ENCODE data around the gene P2RX2.

P2RX2 gene

DNA sequence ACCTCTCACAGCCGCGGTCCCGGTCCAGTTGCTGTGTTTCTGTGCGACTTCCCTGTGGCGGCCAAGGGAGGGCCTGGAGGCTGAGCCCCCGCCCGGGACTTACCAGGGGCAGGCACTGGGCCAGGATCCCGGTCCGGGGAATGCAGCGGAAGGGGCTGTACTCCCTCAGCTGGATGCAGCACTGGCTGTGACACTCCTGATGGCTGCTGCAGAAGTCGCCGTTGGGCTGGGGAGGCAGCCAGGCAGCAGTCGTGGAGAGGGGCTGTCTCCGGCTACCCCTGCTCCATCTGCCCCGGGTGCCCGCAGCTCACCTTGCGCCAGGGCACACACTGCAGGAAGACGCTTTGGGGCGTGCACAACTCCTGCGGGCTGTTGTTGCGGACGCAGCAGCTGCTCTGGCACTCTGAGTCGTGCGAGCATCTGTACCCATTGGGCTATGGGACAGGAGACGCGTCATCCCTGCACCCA, 14.4 kb upstream of the P2RX2 start:
- no peak for DNase-seq

DNA sequence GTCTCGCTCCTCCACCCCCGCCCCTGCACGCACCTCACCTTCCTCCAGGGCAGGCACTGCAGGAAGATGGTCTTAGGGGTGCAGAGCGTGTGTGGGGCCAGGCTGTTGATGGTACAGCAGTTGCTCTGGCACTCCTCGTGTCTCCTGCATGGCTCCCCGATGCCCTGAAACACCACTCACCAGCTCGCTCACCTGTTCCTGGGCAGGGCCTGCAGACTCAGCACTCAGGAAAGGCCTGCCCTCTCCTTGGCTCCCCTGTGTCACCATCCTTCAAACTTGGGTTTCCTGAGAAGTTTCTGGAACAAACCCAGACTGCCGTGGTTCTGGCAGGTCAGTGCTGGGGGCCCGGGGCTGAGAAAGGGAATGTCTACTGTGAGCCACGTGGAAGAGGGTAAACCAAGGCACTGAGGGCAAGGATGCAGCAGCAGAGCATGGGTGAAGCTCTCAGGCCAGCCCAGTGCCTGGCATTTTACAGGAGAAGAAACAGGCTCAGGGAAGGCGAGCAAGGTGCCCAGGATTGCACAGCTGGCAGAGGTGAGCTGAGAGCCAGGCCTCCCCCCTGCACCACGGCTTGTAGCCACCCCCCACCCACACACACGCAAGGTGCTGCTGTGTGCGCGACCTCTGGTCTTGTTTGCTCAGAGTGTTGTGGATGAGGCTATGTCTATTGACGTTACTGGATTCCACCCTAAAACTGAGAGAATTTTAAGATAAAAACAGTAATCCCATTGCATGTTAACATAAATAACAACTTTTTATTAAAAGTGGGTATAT, 13.7 kb upstream of the P2RX2 start:
- no peak for DNase-seq

- no peak for DNase-seq
Measured at GRCh38 chr12:132605892-132606291, 12.7 kb upstream of the P2RX2 start.

DNA sequence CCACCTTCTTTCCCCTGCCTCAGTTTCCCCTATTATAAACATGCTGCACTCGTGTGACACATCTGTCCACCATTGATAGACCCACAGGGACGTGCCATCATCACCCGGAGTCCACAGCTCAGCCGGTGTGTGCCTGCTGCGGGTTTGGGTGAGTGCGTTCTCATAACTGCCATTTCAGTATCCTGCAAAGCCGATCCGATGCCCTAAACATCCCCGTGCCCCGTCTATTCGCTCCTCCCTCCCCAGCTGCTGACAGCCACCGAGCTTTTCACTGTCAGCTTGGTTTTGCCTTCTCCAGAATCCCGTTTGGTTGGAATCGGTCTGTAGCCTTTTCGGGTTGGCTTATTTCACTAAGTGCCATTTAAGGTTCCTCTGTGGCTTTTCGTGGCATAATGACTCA, 12.1 kb upstream of the P2RX2 start:
- peak; percentile 36 for DNase-seq

DNA sequence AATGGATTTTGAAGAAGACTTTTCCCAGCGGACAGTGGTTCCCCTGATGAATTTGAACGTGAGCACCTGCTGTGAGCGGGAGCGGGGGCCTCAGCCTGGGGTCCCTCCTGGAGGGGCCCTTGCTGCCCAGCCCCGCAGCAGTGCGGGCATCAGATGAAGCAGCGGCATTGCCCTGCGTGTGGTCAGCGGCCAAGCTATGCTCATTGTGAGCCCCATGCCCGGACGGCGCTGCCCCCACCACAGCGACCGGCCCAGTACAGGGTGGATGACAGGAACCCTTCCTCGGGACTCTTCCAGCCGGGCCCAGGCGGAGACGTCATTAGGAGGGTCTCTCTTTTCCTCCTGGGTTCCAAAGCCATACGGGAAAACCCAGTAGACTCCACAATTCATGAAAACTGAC, 11.6 kb upstream of the P2RX2 start:
- no peak for DNase-seq

- no peak for DNase-seq
Measured at GRCh38 chr12:132608231-132609171, 10.1 kb upstream of the P2RX2 start.

DNA sequence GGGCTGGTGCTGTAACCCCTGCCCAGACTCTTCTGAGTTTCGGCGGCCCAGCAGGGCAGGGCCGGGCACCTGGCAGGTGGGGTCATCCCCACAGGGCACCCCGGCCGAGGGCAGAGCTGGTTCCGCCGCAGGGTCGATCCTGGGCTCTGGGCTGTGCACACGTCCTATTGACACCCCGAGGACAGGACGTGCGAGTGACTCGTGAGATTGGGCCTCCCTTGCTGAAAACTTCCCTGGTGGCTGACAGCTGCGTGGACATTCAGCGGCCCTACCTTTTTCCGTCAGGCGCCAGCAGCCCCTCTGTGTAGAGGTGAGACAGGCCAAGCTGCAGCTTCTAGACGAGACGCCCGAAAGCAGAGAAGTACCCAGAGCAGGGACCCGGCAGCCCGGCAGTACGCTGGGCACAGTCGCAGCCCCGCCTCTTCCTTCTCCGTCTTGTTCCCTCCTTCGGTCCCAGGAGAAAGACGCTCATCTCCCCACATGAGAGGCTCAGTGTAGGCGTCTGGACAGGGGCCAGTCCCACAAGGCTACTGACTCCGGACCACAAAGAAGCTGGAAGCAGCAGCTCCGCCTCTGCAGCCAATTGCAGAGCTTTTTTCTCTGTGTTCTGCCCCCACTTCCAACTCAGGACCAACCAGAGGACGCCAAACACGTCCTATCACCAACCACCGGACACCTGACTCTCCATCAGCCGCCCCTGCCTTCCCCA, 8.4 kb upstream of the P2RX2 start, which contains the start of gene LRCOL1:
Gene LRCOL1, minus strand, starts transcription at position 532 of the 709 bp plus-strand sequence. CDS start 4,331 bp downstream, outside the sequence.
- no peak for DNase-seq

DNA sequence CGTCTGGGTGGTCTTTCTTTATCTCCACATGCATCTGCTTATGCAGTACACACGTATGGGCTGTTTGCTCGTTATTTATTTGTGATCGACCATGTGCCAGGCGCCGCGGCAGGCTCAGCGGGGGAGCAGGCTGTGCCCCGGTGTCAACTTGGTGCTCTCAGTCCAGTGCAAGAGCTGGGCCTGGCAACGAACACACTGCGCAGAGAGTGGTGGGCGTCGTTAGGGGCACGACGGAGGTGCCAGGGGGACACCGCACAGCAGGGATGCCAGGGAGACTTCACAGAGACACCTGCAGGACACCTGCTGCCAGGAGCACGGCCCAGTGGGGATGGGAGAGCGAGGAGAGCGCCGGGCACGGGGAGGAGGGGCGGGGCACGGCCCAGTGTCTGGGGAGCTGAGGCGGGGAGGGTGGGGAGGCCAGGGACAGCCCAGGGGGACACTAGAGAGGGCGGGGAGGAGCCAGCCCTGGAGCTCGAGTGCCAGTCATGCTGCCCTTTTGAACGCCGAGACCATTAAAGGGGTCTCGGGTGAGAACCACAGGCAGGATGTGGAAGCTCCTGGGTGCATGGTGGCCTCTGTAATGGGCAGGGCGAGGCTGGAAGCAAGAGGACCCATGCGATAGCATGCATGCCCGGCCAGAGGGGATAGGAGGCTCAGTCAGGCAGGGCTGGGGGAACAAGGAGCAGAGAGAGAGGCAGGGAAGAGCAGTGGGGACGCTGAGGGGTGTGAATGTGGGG, 7.5 kb upstream of the P2RX2 start:
- DNase-seq = no peak

DNA sequence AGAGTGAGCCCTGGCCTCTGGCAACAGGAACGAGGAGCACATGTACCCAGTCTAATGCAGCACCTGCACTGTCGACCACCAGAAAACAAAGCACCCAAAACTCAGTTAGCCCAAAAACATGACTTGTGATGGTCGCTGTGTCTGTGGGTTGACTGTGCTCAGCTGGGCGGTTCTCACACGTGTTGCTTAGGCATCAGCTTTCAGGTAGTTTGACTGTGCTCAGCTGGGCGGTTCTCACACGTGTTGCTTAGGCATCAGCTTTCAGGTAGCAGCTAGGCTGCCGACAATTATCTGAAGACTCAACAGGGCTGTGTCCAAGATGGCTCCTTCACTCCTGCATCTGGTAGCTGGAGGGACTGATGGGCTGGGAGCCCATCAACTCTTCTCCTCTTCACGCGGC, 7.0 kb upstream of the P2RX2 start:
- DNase-seq = no peak

- no peak for DNase-seq
Measured at GRCh38 chr12:132614029-132614428, 4.5 kb upstream of the P2RX2 start.

DNA sequence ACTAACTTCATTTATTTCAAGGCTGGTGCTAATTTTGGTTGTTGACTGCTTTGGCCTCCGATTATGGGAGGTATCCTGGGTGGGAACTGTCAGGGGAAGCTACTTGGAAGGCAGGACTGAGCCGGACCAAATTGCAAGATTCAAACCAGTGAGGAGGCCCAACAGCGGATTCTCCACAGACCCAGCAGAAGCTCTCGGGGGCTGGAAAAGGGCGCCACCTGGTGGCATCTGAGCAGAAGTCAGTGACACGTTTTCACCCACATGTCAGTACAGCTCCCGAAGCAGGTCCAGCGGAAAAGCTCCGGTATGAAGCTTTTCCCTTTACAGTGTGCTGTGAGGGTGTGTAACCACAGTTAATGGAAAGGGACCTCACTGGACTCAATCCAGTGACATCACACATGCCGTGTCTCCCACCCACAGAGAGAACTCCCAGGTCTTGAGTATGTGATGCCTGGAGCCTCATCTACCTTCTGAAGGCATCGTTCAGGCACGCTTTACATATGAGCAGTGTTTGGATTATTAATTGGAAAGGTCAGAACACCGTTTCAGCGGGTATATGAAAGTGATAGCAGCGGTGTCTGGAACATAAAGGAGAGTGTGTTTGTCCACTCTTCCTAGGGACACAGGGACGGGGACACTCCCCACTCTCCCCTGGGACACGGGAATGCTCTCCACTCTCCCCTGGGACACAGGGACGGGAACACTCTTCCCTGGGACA, 3.6 kb upstream of the P2RX2 start:
- peak; percentile 76 for DNase-seq

GRCh38 chr12:132615579-132616038, 3.0 kb upstream of the P2RX2 start:
- DNase-seq = no peak

DNA sequence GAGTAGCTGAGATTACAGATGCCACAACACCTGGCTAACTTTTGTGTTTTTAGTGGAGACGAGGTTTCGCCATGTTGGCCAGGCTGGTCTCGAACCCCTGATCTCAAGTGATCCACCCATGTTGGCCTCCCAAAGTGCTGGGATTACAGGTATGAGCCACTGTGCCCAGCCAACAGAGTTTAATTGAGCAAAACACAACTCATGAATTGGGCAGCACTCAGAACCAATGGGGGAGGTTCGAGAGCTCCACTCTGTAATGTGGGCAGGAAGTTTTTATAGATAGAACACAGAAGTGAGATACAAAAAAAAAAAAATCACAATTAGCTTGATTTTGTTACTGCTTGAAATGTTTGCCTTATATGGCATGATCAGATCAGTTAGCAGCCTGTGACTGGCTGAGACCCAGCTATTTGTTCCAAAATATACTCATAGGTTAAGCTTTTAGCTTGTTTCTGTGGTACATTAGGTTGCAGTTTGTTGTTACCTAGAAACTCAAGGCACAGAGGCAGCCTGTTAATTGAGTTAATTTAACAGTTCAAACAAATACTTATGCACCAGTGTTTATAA, 1.4 kb upstream of the P2RX2 start:
- no peak for DNase-seq

GRCh38 chr12:132617822-132618682, 524 bp upstream of the P2RX2 start:
- no peak for DNase-seq

GRCh38 chr12:132619071-132619385, 452 bp downstream of the P2RX2 start:
- no peak for DNase-seq

- no peak for DNase-seq
Measured at GRCh38 chr12:132619386-132620112, 973 bp downstream of the P2RX2 start.

DNA sequence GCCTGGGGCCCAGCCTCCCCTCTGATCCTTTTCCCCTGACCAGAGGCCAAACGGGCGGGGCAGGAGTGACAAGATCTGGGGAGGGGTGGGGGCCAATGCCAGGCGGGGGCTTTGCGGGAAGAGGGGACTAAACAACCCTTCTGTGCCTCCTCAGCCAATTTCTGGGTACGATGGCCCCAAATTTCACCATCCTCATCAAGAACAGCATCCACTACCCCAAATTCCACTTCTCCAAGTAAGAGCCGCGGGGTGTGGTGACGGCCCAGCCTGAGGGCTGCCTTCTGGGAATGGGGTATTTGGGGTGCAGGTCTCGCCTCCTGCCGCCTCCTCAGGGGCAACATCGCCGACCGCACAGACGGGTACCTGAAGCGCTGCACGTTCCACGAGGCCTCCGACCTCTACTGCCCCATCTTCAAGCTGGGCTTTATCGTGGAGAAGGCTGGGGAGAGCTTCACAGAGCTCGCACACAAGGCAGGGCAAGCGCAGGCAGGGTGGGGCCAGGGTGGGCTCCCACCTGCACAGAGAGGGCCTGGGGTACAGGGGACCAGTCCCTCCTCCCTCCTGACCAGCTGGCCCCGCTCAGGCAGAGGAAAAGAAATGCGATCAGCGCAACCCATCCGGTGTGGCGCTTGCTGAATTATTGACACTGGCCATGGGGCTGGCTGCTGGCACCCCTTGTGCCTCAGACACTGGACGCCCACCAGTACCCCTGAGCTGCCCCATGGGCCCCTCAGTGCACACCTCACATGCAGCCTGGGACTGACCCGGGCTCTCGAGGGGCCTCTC, 1.7 kb downstream of the P2RX2 start:
- DNase-seq = no peak

DNA sequence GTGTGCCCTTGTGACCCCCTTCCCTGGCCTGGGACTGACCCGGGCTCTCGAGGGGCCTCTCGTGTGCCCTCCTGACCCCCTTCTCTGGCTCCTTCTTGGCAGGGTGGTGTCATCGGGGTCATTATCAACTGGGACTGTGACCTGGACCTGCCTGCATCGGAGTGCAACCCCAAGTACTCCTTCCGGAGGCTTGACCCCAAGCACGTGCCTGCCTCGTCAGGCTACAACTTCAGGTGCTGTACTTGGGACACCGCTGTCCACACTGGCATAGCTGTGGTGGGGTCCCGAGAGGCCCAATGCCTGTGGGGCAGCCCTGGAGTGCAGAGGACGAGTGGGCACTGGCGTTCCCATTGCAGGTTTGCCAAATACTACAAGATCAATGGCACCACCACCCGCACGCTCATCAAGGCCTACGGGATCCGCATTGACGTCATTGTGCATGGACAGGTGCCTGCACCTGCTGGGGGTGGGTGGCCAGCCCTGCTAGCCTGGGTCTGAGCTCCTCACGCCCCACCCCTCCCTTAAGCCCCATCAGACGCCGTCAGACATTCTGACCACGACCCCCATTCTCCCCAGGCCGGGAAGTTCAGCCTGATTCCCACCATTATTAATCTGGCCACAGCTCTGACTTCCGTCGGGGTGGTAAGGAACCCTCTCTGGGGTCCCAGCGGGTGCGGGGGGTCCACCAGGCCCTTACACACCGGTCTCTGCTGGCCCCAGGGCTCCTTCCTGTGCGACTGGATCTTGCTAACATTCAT, 2.5 kb downstream of the P2RX2 start:
- no peak for DNase-seq

Measured in NCI-H1694 (cell line).